Hypothalamus (tissue), 51 donors: ENCODE data around the gene KCNT1.

ENCODE experiments used
- DNase-seq, 51 donors: peaks; one replicate each; lab custom pipeline; 2025; lab: John Stamatoyannopoulos, UW

The KCNT1 gene

GRCh38 chr9:135761150-135761844 is 59.3 kb downstream of the KCNT1 start:
- DNase-seq: no peak

- DNase-seq: no peak
Observed at GRCh38 chr9:135761845-135762168, 59.8 kb downstream of the KCNT1 start.

GRCh38 chr9:135762921-135763320 is 60.9 kb downstream of the KCNT1 start:
- DNase-seq: no peak

GRCh38 chr9:135763716-135764446 is 61.9 kb downstream of the KCNT1 start:
- no peak for DNase-seq

GRCh38 chr9:135764731-135765130 is 62.7 kb downstream of the KCNT1 start:
- DNase-seq: no peak

- DNase-seq: no peak
Observed at GRCh38 chr9:135765416-135765815, 63.4 kb downstream of the KCNT1 start.

GRCh38 chr9:135766251-135766650 is 64.3 kb downstream of the KCNT1 start:
- no peak for DNase-seq

GRCh38 chr9:135766707-135767106 is 64.7 kb downstream of the KCNT1 start:
- peak in 2 of 51 donors; percentile 12 to 13 for DNase-seq

GRCh38 chr9:135768516-135769218 is 66.7 kb downstream of the KCNT1 start:
- no peak for DNase-seq

GRCh38 chr9:135769489-135770202 is 67.7 kb downstream of the KCNT1 start:
- DNase-seq: no peak

- DNase-seq: no peak
Observed at GRCh38 chr9:135770203-135770535, 68.2 kb downstream of the KCNT1 start.

GRCh38 chr9:135770771-135771170 is 68.8 kb downstream of the KCNT1 start:
- no peak for DNase-seq

- DNase-seq: no peak
Observed at GRCh38 chr9:135771401-135772051, 69.5 kb downstream of the KCNT1 start.

GRCh38 chr9:135772056-135772646 is 70.2 kb downstream of the KCNT1 start:
- DNase-seq: no peak

GRCh38 chr9:135772702-135773493 is 70.9 kb downstream of the KCNT1 start:
- DNase-seq: no peak

- no peak for DNase-seq
Observed at GRCh38 chr9:135773530-135774238, 71.7 kb downstream of the KCNT1 start.

- DNase-seq: no peak
Observed at GRCh38 chr9:135774239-135774747, 72.3 kb downstream of the KCNT1 start.

- DNase-seq: no peak
Observed at GRCh38 chr9:135774794-135775525, 73.0 kb downstream of the KCNT1 start.
